Spleen (tissue), 11 donors: ENCODE results near the gene SNRNP25. TPM values are rescaled to one million over a fixed set of nuclear protein-coding genes. Genes with fewer than 3 reads are reported as not detected.

Source experiments
- DNase-seq: peaks from one replicate; pipeline ENCODE4 v3.0.0-alpha.2; 2020
- H3K27ac ChIP-seq, 8 donors: fragments of 200-600 bp; sonication (generic) in 7 of 8; 1 replicate in 4 of 8; 2 replicates in 4 of 8; pipeline versions ENCODE4 v1.5.0 to v1.8.0; 2016 to 2021; ENCODE audit warnings: inconsistent platforms in 4 of 8, mild to moderate bottlenecking in 4 of 8, moderate library complexity in 1 of 8
- H3K27me3 ChIP-seq, 7 donors: fragments of 200-600 bp; sonication (generic) in 6 of 7; replicated peaks in 1 of 7; 1 replicate in 4 of 7; 2 replicates in 3 of 7; pipeline versions ENCODE4 v1.5.0 to v1.8.0; 2016 to 2021; ENCODE audit warnings: inconsistent platforms in 3 of 7, mild to moderate bottlenecking in 1 of 7
- H3K36me3 ChIP-seq, 6 donors: fragments of 200-600 bp; sonication (generic) in 5 of 6; 1 replicate in 4 of 6; 2 replicates in 2 of 6; pipeline versions ENCODE4 v1.5.0 to v1.8.0; 2016 to 2021; ENCODE audit warnings: inconsistent platforms in 2 of 6
- H3K4me1 ChIP-seq, 6 donors: fragments of 200-600 bp; sonication (generic) in 5 of 6; 1 replicate in 3 of 6; 2 replicates in 3 of 6; pipeline versions ENCODE4 v1.5.0 to v1.8.0; 2016 to 2021; ENCODE audit warnings: inconsistent platforms in 3 of 6
- H3K4me3 ChIP-seq, 8 donors: fragments of 200-600 bp; sonication (generic) in 7 of 8; 1 replicate in 4 of 8; 2 replicates in 4 of 8; pipeline versions ENCODE4 v1.5.0 to v1.8.0; 2016 to 2021; ENCODE audit warnings: inconsistent platforms in 4 of 8, mild to moderate bottlenecking in 4 of 8, moderate library complexity in 2 of 8
- H3K9me3 ChIP-seq, 8 donors: fragments of 200-600 bp; sonication (generic) in 7 of 8; 1 replicate in 4 of 8; 2 replicates in 4 of 8; pipeline versions ENCODE4 v1.5.0 to v1.8.0; 2016 to 2021; ENCODE audit warnings: inconsistent platforms in 4 of 8
- CTCF ChIP-seq, 11 experiments: fragments of 200-600 bp in 7 of 11; fragments of 450-650 bp in 4 of 11; sonication (generic) in 4 of 11; IDR thresholded peaks in 8 of 11; conservative IDR thresholded peaks in 3 of 11; 1 replicate in 7 of 11; 2 replicates in 4 of 11; pipeline versions ENCODE4 v1.4.0 to v1.8.0; 2016 to 2021; ENCODE audit warnings: antibody characterized with exemption in 11 of 11, inconsistent platforms in 4 of 11, mild to moderate bottlenecking in 1 of 11
- POLR2A ChIP-seq, 3 donors: fragments of 450-650 bp; IDR thresholded peaks; one replicate each; pipeline ENCODE4 v1.5.1; 2017; ENCODE audit warnings: antibody characterized with exemption in 3 of 3, mild to moderate bottlenecking in 1 of 3
- POLR2AphosphoS5 ChIP-seq, 3 donors: sonication (generic); formaldehyde crosslinking; IDR thresholded peaks; one replicate each; pipeline ENCODE4 v1.5.1; 2017; ENCODE audit warnings: antibody characterized with exemption in 3 of 3
- WGBS, 5 donors: extraction: QIAGEN DNeasy Blood & Tissue Kit in 3 of 5; methylation state at CpG; one replicate each; pipeline versions ENCODE4 v1.1.5 to v1.1.7; 2013 to 2018; 5-methylcytosine and 5-hydroxymethylcytosine counted together
- intact Hi-C: fragments of 100-400 bp; cut with DNase I; formaldehyde crosslinking; loops from one replicate; pipeline ENCODE4 v1.15.0; 2023; ENCODE audit warnings: low total_unique reads
- microRNA-seq, 3 donors: library from miRNA; unstranded; fragments of <30 nt; microRNA quantifications; one replicate each; pipeline versions ENCODE4 to v1.1.0, GENCODE V29; 2019 to 2020
- polyA plus RNA-seq, 3 donors: library from polyadenylated mRNA; stranded (reverse); fragments of 200-250 nt; gene quantifications; one replicate each; pipeline ENCODE4 v1.2.1, GENCODE V29; 2013
- small RNA-seq, 4 donors: library from RNA; depleted of rRNA; stranded (forward); fragments of <200 nt; gene quantifications; one replicate each; pipeline ENCODE3, GENCODE V24; 2016
- total RNA-seq, 7 donors: library from RNA; depleted of rRNA in 3 of 7; stranded (reverse); fragments of >200 nt in 3 of 7; fragmentation: NEBNext Ultra II Directional in 4 of 7; extraction: Animal tissue kit (Norgen Biotek cat#: 25700) in 4 of 7; gene quantifications; one replicate each; pipeline versions ENCODE4 v1.1.0 to v1.2.1, GENCODE V29; 2016 to 2021
- donor health status: healthy with polysubstance abuse.
- donor health status: DM: no; HTN: no; CAD: no; lungs with moderate emphysema.
- donor health status: DM: no; HTN: no; CAD: no.
- donor health status: Bipolar disorder and iron deficiency.
- donor health status: healthy.
- donor health status: DM: no; HTN: no; CAD: no.
- donor health status: DM: yes; HTN: yes; CAD: no.

SNRNP25 gene
- total and polyA plus RNA-seq, 10 donors, result 13.6 to 48.1 (median 21.3) TPM

DNA sequence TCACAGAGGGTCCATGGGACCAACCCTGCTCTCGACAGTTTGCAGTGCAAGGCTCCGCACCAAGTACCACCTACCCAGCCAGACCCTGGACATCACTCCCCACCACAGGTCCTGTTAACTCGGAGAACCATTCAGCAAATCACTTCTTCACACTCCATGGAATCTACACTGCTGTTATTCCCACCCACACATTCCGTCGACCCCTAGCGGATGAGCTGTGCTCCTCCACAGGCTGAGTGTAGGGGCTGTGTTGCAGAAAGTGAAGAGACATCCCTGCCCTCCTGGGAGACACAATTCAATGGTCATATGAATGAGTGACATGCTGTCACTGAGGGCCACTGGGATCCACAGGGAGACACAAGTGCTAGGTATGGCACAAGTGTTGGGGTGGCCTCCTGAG lies 51.9 kb downstream of the SNRNP25 start:
- 87 to 100% (median 96%) methylated on average over 6 of the region's 6 CpGs for WGBS, 5 donors
- no peak overlapping the region for H3K27ac ChIP-seq
- H3K4me1 ChIP-seq, result peaks cover 0 to 28% (median 8%) of the 10 kb centered on the region in 6 donors
- H3K27me3 ChIP-seq, result no peaks in the 10 kb centered on the region
- intact Hi-C loops, result loop anchor here (5.0 kb wide), 1 partner anchor 257 kb away; no protein-coding TSS in a partner anchor
- no peaks in the 10 kb centered on the region for H3K9me3 ChIP-seq
- H3K36me3 ChIP-seq, result peaks cover 0 to 74% (median 33%) of the 10 kb centered on the region in 6 donors
- no peak for DNase-seq
- no peak overlapping the region for H3K4me3 ChIP-seq
- TF ChIP-seq POLR2A (IDR thresholded peaks at IDR 0.05), result no peak
- TF ChIP-seq CTCF (IDR thresholded peaks at IDR 0.05 in 8 of 11, conservative IDR thresholded peaks at IDR 0.05 in 3 of 11), result no peak

DNA sequence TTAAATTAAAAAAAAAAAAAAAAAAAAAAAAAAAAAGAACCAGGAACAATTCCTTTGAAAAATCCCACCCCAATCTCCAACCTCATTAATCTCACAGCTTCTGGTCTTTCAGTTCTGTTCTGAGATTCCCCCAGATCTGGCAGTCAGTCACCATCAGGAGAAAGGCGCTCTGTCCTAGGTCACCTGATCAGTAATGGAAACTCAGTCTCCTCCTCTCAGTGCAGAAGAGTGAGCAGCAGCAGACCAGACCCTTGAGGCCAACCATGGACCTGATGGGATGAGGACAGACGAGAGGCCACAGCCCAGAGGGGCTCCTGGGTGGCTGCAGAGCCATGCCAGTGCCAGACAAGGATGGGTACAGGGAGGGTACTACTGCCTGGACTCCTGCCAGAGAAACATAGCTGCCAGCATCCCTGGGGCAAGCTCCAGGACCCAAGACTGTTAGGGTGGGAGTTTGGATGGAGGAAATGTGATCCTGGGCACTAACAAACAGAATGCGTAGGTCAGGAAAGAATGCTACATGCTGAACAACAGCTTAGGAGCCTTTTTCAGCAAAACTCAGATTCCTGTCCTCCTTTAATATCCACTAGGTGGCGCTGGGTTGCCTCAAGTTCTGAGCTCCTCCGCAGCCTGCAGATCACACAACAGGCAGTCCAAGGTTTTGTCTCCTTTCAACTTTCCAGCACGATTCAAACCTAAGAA lies 53.1 kb downstream of the SNRNP25 start:
- Histone ChIP-seq H3K27me3 (no peaks in the 10 kb centered on the region), H3K36me3 (peaks cover 0 to 87% (median 44%) of the 10 kb centered on the region in 6 donors), H3K27ac (peak overlapping the region in 1 of 8 donors; percentile 8), H3K4me3 (no peak overlapping the region), H3K9me3 (no peaks in the 10 kb centered on the region), H3K4me1 (peaks cover 0 to 19% (median 4%) of the 10 kb centered on the region in 6 donors)
- TF ChIP-seq CTCF (IDR thresholded peaks at IDR 0.05 in 8 of 11, conservative IDR thresholded peaks at IDR 0.05 in 3 of 11), result peak; percentile 63 to 85 (median 74)
- TF ChIP-seq POLR2A (IDR thresholded peaks at IDR 0.05), result no peak
- peak in 1 of 3 donors; percentile 30 for TF ChIP-seq POLR2AphosphoS5 (IDR thresholded peaks at IDR 0.05)
- WGBS, 5 donors, result 28 to 48% (median 30%) methylated on average over 6 of the region's 6 CpGs
- DNase-seq, result no peak
- intact Hi-C loops, result loop anchor here (5.0 kb wide), 1 partner anchor 256 kb away; no protein-coding TSS in a partner anchor

Small RNA genes lying within 50 kb of the gene (microRNA-seq; reads per million reads assigned to microRNA genes)
- 0 reads per million in 3 donors for gene MIR6859-4

Small RNA genes lying within 50 kb of the gene (small RNA-seq; reads per million reads assigned to genes)
- 0 reads per million in 4 donors for gene MIR6859-4
- gene Z69720.2, result 0 reads per million in 4 donors

Other genes with a start within 250 kb of the SNRNP25 start
- gene POLR3K, start 220 bp upstream of the SNRNP25 start, total RNA-seq, result 10 to 100 TPM in 4 of 7 donors, 1 to 10 TPM in 3; 5.2 to 17.9 (median 13.2) TPM
- gene POLR3K, start 220 bp upstream of the SNRNP25 start, polyA plus RNA-seq, result 10 to 100 TPM; 13.1 to 24.1 (median 21.2) TPM
- gene RHBDF1, start 18.8 kb downstream of the SNRNP25 start, total RNA-seq, result 10 to 100 TPM in 4 of 7 donors, 1 to 10 TPM in 3; 6.5 to 23.0 (median 14.9) TPM
- gene RHBDF1, start 18.8 kb downstream of the SNRNP25 start, polyA plus RNA-seq, result 10 to 100 TPM in 1 of 3 donors, 1 to 10 TPM in 2; 7.0 to 11.4 (median 9.2) TPM
- 10 to 100 TPM; 34.8 to 82.4 (median 50.0) TPM for gene MPG, start 24.4 kb downstream of the SNRNP25 start, total RNA-seq
- gene MPG, start 24.4 kb downstream of the SNRNP25 start, polyA plus RNA-seq, result 100 to 1,000 TPM; 115 to 122 (median 121) TPM
- gene NPRL3, start 84.8 kb downstream of the SNRNP25 start, total RNA-seq, result 10 to 100 TPM; 22.7 to 38.7 (median 31.7) TPM
- gene NPRL3, start 84.8 kb downstream of the SNRNP25 start, polyA plus RNA-seq, result 10 to 100 TPM in 2 of 3 donors, 1 to 10 TPM in 1; 8.7 to 22.4 (median 12.5) TPM
- gene HBZ, start 98.8 kb downstream of the SNRNP25 start, total RNA-seq, result 1 to 10 TPM in 1 of 7 donors, not detected in 6; 1.2 TPM
- under 1 TPM in 1 of 3 donors, not detected in 2; 0.16 TPM for gene HBZ, start 98.8 kb downstream of the SNRNP25 start, polyA plus RNA-seq
- 10 to 100 TPM in 4 of 7 donors, 1 to 10 TPM in 2, not detected in 1; 1.4 to 96.6 (median 24.0) TPM for gene HBM, start 112.2 kb downstream of the SNRNP25 start, total RNA-seq
- 1 to 10 TPM in 1 of 3 donors, under 1 TPM in 2; 0.20 to 2.9 (median 0.28) TPM for gene HBM, start 112.2 kb downstream of the SNRNP25 start, polyA plus RNA-seq
- gene HBA2, start 119.0 kb downstream of the SNRNP25 start, total RNA-seq, result over 10,000 TPM in 3 of 7 donors, 1,000 to 10,000 TPM in 2, 100 to 1,000 TPM in 2; 283 to 16,395 (median 9,081) TPM
- 1,000 to 10,000 TPM in 1 of 3 donors, 100 to 1,000 TPM in 2; 256 to 5,765 (median 344) TPM for gene HBA2, start 119.0 kb downstream of the SNRNP25 start, polyA plus RNA-seq
- over 10,000 TPM in 1 of 7 donors, 1,000 to 10,000 TPM in 4, 100 to 1,000 TPM in 2; 276 to 25,333 (median 6,594) TPM for gene HBA1, start 122.9 kb downstream of the SNRNP25 start, total RNA-seq
- gene HBA1, start 122.9 kb downstream of the SNRNP25 start, polyA plus RNA-seq, result 1,000 to 10,000 TPM in 1 of 3 donors, 100 to 1,000 TPM in 1, 10 to 100 TPM in 1; 77.8 to 2,221 (median 120) TPM
- gene HBQ1, start 126.6 kb downstream of the SNRNP25 start, total RNA-seq, result 1 to 10 TPM in 4 of 7 donors, not detected in 3; 1.0 to 7.4 (median 6.6) TPM
- 10 to 100 TPM in 1 of 3 donors, under 1 TPM in 2; 0.41 to 11.3 (median 0.62) TPM for gene HBQ1, start 126.6 kb downstream of the SNRNP25 start, polyA plus RNA-seq
- 100 to 1,000 TPM in 5 of 7 donors, 10 to 100 TPM in 2; 76.7 to 158 (median 105) TPM for gene LUC7L, start 175.6 kb downstream of the SNRNP25 start, total RNA-seq
- 100 to 1,000 TPM; 110 to 318 (median 282) TPM for gene LUC7L, start 175.6 kb downstream of the SNRNP25 start, polyA plus RNA-seq
- 10 to 100 TPM; 32.2 to 63.1 (median 42.5) TPM for gene FAM234A, start 181.0 kb downstream of the SNRNP25 start, total RNA-seq
- gene FAM234A, start 181.0 kb downstream of the SNRNP25 start, polyA plus RNA-seq, result 10 to 100 TPM; 13.0 to 25.9 (median 13.1) TPM
- gene RGS11, start 222.1 kb downstream of the SNRNP25 start, total RNA-seq, result 1 to 10 TPM; 1.0 to 5.4 (median 2.6) TPM
- gene RGS11, start 222.1 kb downstream of the SNRNP25 start, polyA plus RNA-seq, result 1 to 10 TPM in 2 of 3 donors, under 1 TPM in 1; 0.79 to 5.2 (median 1.9) TPM
- not detected for gene ARHGDIG, start 226.8 kb downstream of the SNRNP25 start, total RNA-seq
- gene ARHGDIG, start 226.8 kb downstream of the SNRNP25 start, polyA plus RNA-seq, result under 1 TPM; 0.23 to 0.99 (median 0.26) TPM
- gene PDIA2, start 229.3 kb downstream of the SNRNP25 start, total RNA-seq, result 1 to 10 TPM in 1 of 7 donors, under 1 TPM in 2, not detected in 4; 0.28 to 1.1 (median 0.39) TPM
- gene PDIA2, start 229.3 kb downstream of the SNRNP25 start, polyA plus RNA-seq, result 1 to 10 TPM in 2 of 3 donors, under 1 TPM in 1; 0.67 to 2.4 (median 1.4) TPM